HG03571 (cell line): ENCODE results near the gene STAG1.
"Not testable (repeated sequence)": the region's sequence is repeated elsewhere in the genome, so short reads cannot be mapped to it uniquely, and the experiment has no call there.

Experiments used
- ATAC-seq: cut with Tn5 transposase; IDR thresholded peaks from one replicate; pipeline ENCODE4 v1.9.1; 2021; ENCODE audit not compliant: unreplicated experiment

STAG1 gene

DNA sequence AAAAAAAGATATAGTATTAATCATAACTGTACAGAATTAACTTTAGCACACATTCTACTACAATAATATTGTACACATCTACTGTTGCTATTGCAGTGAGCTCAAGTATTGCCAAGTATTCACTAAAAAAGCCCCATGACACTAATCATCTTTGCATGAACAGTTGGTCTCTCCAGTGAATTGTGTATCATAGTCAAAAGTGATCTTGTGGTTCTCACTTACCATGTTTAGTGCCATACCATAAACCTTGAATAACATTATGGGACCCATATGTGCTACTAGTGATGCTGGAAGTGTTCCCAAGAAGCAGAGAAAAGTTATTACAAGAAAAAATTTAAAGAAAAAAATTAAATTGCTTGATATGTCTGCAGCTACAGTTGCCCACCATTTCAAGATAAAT, 324.9 kb downstream of the STAG1 start:
- no peak for ATAC-seq

DNA sequence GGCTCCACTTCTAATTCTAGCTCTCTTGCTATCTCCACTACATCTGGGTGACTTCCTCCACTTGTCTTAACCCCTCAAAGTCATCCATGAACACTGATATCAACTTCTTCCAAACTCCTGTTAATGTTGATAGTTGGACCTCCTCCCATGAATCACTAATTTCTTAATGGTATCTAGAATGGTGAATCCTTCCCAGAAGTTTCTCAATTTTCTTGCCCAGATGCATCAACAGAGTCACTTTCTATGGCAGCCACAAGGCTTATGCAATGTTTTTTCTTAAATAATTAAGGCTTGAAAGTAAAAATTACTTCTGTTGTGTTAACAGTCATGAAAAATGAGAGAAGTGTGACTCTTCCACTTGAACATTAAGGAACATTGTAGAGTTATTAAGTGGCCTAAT, 337.7 kb downstream of the STAG1 start:
- no peak for ATAC-seq

DNA sequence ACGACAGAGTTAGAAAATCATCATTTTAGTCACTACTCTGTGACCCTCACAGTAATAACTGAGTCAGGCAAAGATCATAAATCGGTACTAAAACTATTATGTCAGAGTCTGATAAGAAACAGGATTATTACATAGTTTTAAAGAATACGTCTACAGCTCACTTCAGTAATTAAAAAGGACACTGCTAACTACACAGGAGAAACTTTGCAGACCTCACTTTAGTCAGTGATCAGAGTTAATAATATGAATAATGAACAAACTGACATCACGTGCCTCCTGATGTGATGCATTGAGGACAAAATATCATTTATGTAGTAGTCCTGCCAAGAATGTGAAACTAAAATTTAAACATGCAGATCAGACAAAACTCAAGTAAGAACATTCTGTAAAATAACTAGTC, 339.9 kb downstream of the STAG1 start:
- ATAC-seq, result no peak

DNA sequence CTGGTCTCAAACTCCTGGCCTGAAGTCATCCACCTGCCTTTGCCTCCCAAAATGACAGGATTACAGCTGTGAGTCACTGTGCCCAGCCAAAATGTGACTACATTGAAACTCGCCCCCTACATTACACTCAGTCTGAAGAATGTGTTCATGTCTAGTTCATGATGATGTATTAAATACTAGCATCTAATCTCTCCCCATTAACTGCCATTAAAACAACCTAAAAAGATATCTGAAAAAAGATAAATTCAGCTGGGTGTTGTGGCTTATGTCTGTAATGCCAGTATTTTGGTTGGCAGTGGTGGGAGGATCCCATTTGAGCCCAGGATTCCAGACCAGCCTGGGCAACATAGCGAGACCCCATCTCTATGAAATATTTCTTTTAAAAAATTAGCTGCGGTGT, 342.6 kb downstream of the STAG1 start:
- no peak for ATAC-seq

DNA sequence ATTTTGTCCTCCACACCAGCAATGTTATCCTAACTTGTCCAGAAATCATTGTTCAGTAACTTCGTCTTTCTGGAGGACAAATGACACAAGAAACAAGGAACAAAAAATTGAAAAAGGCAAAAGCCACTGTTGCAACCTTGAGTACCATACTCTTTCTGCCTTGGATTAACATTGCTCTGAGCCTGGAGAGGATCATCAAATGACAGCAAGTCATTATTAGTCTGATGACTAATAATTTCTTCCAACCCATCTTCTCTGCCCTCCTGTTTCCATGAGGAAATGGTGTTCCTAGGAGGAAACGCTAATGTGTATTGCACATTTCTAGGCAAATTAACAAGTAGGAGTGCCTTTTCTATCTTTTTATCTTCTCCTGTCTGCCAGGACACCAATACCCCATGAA, 348.1 kb downstream of the STAG1 start:
- no peak for ATAC-seq

DNA sequence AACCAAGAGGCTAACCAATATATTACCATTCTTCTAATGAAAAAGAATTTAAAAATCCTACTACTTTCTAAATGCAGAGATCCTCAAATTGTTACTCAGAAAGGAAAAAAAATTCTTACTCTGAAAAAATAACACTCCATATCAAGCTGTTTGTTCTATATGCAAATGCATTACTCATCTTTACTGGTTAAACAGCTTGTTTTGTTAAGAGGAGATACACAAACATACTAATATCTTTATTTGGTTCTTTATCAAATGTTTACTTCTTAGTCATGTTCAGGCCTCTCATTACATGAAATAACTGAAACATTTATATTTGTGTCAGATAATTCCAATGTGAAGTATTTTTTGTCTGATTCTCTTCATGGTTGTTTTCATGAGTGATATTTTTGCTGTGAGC, 355.3 kb downstream of the STAG1 start:
- no peak for ATAC-seq

DNA sequence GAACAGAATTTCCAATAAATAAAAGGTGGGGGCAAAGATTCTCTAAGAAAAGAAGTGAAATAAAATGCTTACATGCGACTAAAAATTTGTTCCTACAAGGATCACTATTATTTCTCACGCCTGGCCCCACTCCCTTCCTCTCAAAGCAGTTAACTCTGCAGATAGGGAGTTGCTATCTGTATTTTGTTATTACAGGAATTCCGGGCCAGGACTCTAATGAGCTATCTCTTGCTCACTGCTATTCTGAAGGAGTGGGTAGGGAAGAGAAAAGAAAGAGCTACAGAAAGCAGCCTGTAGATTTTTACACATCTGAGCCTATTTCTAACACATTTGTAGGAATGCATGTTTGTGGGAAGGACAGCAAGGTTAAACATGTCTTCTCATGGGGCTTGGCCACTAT, 361.6 kb downstream of the STAG1 start:
- no peak for ATAC-seq

DNA sequence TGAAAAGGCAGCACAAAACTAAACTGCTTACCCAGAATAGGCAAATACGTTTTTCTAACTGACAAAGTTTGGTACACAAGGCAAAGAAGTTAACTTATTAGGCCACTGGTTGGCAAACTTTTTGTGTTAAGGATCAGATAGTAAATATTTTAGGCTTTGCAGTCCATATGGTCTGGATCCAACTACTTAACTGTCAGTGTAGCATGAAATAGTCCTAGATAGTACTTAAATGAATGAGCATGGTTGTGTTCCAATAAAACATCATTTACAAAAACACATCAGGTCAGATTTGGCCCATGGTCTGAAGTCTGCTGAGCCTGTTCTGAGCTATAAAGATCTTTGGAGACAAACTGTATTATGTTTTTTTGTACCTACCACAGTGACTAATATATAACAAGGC, 365.1 kb downstream of the STAG1 start:
- ATAC-seq, result no peak

DNA sequence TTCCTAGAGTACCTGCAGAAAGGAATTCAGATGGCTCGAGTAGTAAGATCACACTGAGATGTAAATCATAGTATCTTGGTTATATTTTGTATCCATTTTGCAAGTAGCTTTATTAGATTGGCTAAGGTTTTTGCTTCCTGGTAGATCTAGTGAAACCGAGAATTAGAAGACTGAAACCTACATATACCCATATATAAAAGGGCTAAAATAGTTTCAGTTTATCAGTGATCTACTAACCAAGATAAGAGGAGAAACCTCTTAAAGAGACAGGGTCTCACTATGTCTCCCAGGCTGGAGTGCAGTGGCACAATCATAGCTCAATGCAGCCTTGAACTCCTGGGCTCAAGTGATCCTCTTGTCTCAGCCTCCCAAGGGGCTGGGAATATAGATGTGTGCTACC, 366.7 kb downstream of the STAG1 start:
- peak; percentile 81 for ATAC-seq

DNA sequence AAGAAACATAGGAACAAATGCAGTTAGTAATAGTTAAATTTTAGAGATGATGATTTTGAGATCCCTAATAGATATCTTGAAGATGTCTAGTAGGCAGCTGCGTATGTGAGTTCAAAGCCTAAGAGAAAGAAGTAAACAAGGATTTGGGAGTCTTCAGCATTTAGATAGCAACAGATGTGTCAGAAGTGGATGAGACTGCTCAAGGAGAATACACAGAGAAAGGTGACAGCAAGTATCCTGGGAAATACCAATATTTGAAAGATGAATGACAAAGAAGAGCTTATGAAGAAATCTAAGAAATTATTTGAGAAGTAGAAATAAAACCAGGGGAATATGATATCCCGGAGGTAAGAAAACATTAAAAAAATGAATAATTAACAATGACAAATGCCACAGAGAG, 371.1 kb downstream of the STAG1 start:
- ATAC-seq, result no peak

DNA sequence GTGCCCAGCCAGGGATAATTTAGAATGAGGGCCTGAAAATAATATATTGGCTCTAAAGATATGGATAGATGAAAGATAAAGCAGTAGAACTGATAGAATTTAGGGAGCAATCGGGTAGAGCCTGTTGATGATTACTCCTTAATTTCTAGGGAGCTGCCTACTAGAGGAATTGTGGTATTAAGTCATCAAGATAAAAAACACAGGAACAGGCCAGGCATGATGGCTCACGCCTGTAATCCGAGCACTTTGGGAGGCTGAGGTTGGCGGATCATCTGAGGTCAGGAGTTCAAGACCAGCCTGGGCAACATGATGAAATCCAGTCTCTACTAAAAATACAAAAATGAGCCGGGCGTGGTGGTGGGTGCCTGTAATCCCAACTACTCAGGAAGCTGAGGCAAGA, 371.6 kb downstream of the STAG1 start:
- no peak for ATAC-seq

DNA sequence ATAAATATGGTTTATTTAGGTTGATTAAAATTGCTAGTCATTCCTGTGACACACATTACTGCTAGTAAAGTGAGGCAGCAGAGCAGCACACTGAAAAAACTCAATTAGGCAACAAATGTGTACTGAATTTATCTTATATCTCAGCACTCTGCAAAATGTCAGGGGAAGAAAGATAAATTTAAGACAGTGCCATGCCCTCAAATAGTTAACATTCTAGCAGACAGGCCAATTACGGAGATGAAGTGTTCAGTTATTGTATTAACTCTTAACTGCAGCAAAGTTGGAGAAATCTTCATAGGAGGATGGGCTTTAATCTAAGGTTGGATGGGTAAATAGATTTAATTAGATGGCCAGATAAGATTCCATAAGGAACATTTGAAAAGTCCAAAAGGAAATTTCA, 374.2 kb downstream of the STAG1 start:
- no peak for ATAC-seq

DNA sequence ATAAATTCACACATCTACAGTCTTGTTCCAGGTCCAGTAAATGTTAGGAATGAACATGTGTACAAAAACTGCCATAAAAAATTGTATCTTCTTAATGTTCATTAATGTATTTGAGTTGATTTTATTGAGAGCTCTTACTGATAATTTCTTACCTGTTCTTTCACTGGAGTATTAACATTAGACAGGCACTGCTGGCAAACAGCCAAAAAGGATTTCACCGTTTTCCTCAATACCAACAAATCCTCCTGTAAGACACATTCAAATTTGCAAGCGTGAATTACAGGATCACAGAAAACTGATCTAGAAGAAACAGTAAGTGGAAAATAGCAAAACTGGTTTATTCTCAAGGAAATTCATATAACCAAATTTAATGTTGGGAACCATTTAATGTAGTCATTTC, 374.7 kb downstream of the STAG1 start:
- no peak for ATAC-seq

DNA sequence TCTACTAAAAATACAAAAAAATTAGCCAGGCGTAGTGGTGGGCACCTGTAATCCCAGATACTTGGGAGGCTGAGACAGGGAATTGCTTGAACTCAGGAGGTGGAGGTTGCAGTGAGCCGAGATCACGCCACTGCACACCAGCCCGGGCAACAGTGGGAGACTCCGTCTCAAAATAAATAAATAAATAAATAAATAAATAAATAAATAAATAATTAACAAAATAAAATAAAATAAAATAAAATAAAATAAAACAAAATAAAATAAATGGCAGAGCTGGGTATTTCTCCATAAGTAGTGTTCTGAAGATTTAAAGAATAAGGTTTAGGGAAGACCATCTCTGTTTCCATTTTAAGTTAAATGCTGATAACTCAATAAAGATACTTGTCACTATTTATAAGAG, 376.4 kb downstream of the STAG1 start:
- ATAC-seq, result not testable (repeated sequence)

DNA sequence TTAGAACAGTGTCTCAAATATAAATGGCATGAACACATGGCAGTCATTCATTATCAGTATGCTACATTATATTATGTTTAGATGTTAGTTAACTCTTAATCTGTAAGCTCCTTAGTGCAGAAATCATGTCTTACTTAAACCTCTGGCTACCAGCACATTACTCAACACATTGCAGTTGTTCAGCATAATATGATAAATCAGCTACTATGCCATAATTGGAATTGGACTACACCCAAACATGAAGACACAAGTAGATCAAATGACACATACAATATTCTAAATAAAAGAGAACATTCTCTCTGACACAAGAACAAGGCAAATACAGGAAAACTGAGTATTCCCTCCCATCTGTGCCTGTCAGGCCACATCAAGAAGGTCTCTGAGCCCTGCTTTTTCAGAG, 385.9 kb downstream of the STAG1 start:
- no peak for ATAC-seq

DNA sequence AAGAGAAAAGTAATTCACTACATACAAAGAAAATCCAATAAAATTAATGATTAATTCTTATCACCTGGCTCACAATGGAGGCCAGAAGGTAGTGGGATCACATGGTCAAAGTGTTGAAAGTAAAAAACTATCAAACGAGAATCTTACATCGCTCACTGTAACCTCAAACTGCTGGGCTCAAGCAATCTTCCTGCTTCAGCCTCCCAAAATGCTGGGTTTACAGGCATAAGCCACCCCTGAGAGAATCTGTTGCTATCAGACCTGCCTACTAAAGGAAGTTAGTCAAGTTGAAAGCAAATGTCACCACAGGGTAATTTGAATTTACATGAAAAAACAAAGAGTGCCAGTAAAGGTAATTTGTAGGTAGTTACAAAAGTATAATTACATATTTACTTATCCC, 398.7 kb downstream of the STAG1 start:
- peak; percentile 73 for ATAC-seq

DNA sequence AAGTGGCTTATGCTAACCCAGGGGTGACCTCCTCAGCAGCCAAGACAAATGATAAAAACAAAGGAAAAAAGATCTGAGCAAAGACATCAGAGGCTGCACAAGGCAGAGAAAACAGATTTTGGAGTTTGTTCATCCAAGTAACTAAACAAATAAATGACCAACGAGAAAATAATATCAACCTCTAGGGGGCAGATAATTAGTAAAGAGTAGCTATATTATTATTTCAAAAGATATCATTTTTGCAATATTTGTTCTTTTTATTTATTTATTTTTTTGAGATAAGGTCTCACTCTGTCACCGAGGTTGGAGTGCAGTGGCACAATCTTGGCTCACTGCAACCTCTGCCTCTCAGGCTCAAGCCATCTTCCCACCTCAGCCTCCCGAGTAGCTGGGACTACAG, 400.3 kb downstream of the STAG1 start:
- no peak for ATAC-seq

DNA sequence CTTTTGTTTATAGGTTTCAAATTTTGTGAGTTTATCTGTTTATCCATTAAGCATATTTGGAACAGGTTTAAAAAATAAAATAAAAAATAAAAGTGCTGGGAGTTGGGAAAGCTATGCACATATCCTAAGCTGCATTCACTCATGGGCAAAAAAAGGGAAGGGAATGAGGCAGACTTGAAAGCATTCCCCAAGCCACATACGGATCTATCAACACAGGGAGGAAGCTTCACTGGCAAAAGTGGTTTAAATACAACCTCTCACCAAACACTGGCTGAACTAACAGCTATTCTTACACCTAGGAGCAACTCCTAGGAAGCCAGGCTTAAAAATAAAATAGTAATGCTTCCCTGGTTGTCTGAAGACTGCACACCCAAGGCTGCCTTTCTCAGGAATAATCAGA, 400.8 kb downstream of the STAG1 start:
- ATAC-seq, result no peak

DNA sequence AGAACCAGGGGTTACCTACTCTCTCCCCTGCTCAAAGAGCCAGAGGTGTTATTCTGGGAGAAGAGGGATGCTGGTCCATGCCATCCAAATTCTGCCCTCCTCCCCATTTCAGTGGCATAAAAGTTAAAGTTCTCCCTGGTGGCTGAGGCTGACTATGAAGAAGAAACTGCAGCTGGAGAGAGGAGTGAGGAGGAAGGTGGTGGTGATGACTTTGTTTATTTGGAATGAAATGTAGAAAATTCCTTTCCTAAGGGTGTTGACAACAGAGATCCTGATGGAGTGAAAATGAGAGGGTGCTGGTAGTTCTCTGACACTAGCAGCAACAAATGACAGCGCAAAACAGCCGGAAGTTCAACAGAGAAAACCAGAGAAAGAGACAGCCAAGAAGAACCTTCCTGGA, 401.6 kb downstream of the STAG1 start:
- no peak for ATAC-seq

DNA sequence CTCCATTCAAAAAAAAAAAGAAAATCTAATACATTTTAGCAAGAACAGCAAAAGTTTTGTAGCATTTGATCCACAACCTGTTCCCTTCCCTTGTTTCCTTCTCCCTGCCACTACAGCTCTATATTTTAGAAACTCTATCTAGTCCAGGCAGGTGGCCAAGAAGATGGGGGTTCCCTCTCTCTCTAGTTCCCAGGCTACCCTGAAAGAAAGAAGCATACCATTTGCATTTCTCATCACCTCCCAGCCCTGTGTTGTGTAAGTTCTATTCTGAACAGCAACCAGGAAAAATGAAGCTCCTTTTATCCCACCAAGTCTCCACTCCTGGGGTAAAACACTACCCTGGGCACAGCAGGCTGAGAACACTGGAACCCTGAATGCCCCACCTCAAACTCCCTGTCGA, 402.0 kb downstream of the STAG1 start:
- no peak for ATAC-seq

DNA sequence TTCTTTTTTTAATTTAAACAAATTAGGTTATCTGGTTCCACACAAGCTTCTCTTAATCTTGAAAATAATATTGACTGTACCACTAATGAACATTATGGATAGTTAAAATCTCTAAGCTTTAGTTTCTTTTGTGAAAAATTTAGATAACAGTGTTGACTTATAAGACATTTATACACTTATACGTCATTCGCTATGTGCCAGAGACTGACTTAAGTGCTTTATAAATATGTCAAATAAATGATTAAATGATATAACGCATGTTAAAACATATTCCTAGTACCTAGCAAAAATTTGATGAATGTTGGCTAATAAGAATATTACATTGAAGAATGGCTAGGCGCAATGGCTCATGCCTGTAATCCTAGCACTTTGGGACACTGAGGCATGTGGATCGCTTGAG, 405.7 kb downstream of the STAG1 start:
- no peak for ATAC-seq

DNA sequence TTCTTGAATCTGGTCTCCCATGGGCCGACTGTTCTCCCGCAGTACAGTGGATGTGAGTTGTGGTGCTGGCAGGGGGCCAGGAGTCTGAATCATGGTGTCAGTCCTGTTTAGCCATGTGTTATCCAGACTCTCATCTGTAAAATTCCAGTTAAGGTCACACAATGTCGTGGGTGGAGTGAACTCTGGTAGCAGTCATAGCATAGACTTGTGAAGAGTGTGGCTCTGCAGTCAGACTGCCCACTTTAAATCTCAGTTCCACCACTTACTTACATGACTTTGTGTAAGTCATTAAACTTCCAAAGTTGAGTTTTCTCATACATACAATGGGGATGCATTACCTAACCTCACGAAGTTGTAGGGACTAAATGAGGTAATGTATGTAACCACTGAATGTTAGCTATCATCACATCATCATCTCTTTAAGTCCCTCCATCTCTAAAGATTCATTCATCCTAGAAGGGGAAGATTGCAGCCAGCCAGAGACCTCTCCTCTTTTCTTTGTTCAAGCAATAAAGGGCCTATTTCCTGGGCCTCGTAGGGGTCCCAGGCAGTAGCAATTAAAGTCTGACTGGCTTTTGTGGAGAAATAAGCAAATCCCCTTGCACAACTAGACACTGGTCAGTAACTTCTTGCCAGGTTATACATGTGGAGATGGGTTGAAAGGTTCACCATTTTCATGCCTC, 408.2 kb downstream of the STAG1 start:
- no peak for ATAC-seq

DNA sequence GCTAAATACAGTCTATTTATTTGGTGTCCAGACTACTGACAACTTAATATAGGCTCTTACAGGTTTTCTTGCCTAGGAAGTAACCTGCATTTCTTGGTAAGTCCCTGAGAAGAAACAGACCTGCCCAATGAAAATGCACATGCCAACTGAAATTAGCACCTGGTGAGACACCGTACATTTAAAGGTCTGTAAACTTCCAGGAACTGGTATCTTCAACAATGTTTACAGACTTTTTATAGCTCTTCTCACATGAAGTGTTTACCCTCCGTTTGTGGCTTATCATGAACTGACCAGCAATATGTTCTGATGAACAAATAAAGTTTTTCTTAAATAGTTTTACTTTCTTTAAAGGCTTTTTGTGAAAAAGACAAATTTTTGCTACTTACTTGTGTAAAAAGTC, 408.7 kb downstream of the STAG1 start:
- no peak for ATAC-seq
